ENCODE results near the gene ZBTB16.

Gene ZBTB16

DNA sequence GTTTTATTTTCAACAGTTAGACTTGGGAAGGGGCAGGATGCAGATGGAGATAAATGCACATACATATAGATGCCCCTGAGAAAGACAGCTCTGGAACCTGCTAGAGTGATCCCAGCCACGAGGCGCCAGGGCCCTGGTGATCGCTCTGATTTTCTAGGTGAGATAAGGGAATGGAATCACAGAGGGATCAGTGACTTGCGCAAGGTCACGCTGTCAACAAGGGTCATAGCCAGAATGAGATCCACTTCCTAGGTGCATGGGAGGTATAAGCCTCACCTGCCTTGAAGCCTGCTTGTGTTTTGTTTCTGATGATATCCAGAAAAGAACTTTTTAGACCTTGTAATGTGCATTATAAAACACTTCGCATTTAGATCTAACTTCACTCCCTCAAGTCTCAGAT lies 47.5 kb downstream of the ZBTB16 start:
- no peak for DNase-seq (ENCODE audit: low read depth, low spot score)

DNA sequence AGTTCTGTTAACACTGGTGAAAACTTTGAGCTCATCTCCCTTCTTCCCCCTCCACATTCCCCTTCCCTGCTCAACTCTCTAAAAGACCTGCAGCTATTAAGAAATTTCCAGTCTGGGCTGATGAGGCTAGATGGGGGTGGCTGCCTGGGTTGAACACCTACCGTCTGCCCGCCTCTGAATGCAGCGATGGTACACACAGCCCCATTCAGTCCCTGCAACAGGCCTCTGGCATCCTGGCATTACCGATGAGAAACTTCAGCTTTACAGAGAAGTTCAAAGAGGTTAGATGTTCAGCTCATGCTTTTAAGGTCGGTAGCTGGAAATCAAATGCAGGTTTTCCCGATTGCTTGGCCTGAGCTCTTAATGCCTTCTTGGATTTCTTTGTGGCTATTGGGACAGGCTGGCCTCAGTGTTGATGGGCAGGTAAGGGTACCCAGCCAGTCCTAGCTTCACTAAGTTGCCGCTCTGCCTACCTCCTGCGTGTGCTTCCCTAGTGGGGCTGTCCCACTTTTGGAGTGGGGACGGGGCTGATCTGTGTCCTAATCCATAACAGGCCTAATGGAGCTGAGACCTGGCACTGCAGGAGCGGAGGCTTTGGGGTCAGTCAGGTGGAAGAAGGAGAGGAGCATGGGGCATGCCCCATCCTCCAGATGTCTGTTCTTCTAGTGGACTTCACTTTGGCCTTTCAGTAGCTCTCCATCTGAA lies 49.1 kb downstream of the ZBTB16 start:
- DNase-seq (ENCODE audit: low read depth, low spot score) = no peak

DNA sequence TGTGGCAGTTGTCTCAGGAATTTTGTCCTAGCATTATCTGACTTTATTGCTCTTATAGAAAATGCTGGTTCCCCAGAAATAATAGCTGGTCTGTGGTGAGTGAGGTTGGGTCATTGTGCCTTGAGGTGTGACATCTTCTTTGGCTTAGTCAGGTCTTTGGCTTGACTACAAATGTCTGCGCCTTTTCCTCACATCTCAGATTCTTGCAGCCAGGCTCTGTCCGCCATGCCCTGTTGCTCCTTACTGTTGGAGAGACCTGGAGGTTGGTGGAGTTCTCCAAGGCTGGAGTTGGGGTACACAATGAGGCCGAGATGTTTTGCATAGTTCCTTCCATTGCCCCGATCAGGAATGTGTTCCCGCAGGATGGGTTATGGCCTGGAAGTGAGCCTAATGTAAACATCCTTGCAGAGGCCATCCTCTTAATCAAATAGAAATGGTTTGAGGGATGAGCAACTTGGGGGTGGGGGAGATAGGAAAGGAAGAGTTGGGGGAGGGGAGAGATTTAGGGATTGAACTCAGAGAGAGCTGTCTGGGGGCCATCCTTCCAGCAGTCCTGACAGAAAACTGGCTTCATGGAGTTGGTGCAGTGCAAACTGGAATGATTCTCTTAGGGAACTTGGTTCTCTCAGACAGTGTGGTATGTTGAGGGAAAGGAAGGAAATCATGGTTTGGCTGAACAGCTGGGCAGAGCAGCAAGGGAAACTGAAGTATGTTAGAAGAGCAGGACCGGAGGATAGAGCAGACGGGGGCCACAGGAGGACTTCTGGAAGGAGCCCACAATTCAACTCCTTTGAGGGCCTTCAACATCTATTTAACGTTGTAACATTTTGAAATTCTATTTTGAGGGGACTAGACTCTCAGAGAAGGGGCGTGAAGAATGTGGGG lies 49.9 kb downstream of the ZBTB16 start:
- no peak for DNase-seq (ENCODE audit: low read depth, low spot score)

DNA sequence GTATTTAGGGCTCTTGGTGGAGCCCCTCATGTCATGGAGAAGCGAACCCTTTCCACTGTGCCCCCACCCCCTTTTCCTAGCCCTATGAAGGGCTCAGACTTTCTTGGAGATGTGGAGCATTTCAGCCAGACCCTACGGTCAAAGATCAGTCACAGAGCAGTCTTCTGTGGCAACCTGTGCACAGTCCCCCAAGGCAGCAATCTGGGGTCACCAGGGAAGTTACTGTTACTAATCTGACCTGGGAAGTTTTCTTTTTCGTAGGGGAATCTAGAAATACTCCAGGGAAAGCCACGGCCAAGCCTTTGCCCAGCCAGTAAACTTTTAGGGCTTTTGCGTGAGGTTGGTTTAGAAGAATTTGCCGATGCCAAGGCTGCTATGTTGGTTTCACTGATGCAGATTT lies 50.6 kb downstream of the ZBTB16 start:
- no peak for DNase-seq (ENCODE audit: low read depth, low spot score)

DNA sequence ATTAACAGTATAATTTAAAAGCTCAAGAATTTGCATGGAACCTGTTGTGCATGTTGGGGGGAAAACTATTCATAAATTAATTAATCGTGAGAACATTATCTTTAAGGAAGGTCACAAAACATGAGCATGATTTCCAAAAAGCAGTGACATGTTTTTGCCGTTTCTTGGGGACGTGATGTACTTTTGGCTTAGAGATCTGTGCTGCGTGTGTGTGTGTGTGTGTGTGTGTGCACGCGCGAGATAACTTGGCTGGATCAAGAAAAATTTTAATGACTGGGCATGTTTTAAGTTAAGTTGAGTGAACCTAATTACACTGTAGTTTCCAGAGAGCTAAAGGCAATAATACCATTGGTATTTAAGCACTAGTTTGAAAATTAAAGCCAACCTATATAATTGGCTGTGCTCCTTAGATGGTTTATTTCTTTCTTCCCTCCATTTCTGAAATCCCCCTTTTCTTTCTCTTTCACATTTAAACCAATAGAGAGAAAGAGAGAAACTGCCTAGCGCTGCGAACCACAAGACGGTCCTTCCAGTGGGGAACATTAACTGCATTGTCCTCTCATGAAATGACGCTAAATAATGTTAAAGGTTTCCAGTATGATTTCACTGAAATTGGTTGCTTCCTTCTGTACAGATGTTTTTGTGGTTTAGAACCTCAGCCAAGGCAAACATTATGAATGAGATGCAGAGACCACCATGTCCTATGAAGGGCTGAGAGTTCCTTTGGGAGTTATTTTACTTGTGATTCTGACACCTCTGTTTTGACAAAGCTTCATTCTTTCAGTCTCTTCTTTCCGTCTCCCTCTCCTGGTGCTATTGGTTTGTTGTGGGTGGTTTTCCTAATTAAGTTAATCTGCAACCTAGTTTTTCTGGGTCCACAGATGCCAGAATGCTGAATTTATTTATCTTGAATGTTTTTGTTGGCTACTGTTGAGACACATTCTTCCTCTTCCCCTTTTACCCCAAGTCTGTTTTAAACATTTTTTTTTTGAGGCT lies 51.7 kb downstream of the ZBTB16 start:
- no peak for DNase-seq (ENCODE audit: low read depth, low spot score)

DNA sequence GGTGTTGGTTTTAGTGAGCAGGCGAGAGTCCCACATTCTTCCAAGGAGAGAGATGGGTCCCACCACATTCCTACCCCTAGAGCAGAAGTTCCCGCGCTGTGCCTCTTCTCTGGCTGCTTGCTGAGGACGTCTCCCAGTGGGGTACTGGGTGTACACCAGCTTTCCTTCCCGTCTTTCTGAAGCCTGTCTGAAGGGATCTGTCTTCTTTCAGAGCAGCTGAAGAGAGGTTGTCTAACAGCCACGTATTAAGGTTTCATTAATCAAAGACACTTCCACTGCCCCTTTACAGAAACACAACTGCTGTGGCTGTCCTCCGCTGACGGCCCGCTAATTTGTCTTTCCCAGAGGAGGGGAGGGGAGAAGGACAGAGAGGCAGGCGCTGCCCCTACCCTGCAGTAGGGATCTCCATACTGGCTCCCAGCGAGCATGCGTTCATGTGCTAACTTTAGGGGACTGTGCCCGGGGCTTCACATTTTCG lies 56.0 kb downstream of the ZBTB16 start:
- DNase-seq (ENCODE audit: low read depth, low spot score) = no peak

DNA sequence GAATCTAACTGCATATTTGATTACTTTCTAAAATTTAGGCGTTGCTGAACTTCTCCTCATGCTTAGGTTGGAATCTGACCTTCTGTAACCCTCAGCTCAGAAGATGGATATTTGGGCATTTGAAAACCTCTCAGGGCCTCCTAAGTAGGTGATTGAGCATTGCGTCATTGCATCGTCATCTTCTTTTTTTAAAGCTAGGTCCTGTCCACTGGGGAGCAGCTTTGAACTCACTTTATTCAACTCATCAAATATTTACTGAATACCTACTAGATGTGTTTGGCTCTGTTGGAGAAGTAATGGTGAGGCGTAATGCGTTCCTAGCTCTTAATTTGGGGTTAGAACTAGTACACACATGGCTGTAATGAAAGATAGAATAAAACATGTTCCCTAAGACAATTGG lies 56.8 kb downstream of the ZBTB16 start:
- DNase-seq (ENCODE audit: low read depth, low spot score) = no peak

DNA sequence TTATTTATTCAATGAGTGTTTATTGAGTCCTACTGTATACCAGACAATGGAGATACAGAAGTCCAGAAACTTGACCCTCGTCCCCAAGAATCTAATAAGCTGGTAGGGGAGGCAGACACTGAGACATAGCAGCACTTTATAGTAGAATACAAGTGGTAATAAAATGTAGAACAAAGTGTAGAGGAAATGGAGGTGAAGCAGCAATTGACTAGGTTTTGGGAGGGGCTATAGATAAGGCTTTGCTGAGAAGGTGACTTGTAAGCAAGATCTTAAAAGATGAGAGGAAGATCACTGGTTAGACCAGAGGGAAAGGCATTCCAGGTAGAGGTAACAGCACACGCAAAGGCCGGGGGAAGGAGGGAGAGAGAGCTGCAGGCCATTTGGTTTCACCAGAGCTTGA lies 57.3 kb downstream of the ZBTB16 start:
- DNase-seq (ENCODE audit: low read depth, low spot score) = no peak

DNA sequence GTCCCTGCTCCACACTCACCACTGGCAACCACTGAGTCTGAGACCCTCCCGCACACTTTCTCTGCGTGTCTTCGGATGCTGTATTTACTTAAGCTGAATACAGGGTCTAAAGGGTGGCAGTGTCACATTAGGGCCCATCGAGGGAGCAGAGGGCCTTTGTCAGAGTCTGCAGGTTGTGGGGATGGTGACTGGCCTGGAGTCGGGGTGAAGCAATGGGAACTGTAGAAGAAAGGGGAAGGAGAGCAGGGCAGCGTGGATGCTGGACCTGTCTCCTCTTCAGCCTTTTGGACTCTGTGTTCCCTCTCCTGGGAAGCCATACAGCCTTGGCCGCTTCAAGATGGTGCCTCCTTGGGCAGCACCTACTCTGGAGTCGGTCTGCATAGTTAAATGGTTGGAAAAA lies 61.1 kb downstream of the ZBTB16 start:
- DNase-seq (ENCODE audit: low read depth, low spot score) = no peak

DNA sequence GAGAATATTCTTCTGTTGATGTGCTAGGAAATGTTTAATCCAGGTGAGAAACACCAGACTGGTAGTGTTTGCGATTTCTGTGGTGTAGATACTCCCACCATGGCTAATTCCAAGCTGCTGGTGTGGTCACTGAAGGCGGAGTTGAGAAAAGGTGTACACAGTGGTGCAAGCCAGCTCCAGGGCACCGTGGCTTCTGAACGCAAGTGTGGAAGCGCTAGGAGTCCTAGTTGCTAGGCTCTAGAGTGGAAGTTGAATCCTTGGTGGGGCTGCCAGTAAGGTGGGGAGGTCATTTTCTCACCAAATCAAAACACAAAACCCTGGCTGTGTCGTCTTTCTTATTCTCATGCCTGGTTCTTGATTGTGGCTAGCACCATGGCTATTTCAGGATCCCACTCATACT lies 61.6 kb downstream of the ZBTB16 start:
- no peak for DNase-seq (ENCODE audit: low read depth, low spot score)

DNA sequence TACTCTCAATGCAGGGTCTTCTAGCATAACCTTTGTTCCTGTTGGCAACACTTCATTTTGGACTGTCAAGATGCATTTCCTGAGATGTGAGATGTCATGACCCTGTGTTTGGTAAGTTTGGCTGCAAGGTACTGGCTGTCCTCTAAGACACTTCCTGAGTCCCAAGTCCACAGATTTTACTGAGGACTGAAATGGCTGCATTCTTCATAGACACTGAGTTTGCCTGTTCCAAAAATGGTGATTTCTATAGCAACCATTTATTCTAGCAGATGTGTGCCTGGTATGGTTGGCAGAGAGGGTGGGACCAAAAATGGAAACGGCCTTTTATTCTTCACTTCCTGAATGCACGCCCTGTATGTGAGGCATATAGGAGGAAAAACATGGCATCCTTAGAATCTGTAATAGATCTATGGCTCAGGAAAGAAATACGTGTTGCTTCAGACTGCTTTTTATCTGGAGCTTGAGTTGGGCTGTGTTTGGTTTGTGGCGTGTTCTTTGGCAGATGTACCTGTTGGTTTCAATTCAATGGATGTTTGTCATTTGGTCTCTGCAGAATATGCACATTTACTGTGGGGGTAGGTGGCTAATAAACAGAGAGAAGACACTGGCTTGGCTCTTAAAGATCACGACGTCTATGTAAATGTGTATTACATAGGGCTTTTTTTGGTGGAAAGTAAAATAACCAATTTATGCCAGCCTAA lies 62.4 kb downstream of the ZBTB16 start:
- DNase-seq (ENCODE audit: low read depth, low spot score) = no peak

DNA sequence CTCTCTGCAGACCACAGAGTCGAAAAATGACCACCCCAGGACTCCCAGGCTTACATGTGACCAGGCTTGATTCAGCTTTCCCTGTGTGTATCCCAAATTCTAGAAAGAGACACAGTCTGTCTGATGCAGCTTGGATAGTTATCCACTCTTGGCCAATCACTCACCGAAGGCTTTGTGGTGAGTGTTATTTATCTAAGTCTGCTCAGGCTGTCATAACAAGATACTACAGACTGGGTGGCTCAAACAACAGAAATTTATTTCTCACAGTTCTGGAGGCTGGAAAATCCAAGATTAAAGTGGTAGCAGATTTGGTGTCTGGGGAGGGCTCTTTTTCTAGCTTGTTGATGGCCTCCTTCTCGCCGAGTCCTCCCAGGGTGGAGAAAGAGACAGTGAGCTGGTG lies 63.2 kb downstream of the ZBTB16 start:
- no peak for DNase-seq (ENCODE audit: low read depth, low spot score)

DNA sequence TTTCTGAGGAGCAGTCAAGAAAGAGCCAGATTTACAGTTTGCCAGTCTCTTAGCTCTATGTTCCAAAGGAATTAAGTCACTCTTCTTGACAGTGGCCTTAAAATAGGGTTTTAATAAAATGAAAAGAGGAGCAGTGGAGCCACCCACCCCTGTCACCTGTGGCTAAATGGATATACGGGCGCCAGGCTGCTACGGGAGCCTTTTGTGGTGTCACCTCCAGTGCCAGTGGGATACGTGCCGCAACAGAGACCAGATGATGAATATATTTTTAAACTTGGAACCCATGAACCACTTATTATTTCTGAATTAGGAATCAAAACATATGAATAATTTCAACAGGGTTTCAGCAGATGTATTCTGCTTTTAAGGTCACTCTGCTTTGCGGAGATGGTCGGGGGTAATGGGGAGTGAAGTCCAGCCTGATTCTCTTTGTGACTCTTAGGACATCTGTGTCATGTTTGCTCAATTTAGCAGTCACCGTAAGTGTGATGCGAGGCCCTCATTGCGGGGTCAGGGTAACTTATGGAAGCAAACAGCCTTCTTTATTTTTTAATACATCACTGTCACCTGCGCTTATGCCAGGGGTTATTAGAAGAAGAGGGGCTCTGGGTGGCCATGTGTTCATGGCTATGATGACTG lies 64.3 kb downstream of the ZBTB16 start:
- no peak for DNase-seq (ENCODE audit: low read depth, low spot score)

DNA sequence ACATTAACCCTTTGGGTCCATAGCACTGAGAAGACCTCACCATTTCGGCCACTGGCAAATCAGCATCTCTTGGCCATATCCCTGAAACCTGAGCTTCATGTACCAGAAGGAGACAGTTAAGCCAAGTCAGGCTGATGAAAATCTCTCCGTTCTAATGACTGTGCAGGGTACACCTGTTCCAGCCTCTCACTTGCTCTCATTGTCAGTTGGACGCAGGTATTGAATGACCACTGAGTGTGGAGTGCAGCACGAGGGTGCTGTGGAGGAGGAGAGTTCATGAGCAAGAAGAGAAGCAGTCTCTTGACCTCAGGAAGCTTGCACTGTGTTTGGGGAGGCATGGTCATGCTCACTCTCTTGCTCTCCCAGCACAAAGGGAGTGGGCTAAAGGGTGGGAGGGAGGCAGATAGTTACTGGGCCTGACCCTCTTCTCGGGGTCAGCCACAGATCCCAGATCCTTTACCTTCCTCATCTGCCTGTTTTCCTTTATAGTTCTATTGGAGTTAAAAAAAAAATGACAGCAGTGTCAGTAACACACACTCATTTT lies 65.2 kb downstream of the ZBTB16 start:
- no peak for DNase-seq (ENCODE audit: low read depth, low spot score)

DNA sequence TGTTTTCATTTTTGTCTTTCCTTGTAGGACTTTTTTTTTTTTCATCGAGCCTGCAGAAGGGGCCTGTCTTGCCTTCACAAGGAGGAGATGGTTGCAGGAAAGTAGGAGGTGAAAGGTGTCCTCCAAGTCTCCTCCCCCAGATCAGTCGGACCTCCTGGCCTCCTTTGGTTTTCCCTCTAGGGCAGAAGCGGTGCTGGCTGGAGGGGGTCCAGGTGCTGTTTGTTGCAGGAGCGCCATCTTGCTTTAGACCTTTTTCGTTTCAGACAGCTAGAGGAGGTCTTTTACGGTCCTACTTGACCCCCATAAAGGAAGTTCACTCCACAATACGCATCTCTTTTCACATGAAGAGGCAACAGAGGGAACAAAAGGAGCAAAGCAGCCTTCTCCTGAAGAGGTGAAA lies 66.0 kb downstream of the ZBTB16 start:
- DNase-seq (ENCODE audit: low read depth, low spot score) = no peak

DNA sequence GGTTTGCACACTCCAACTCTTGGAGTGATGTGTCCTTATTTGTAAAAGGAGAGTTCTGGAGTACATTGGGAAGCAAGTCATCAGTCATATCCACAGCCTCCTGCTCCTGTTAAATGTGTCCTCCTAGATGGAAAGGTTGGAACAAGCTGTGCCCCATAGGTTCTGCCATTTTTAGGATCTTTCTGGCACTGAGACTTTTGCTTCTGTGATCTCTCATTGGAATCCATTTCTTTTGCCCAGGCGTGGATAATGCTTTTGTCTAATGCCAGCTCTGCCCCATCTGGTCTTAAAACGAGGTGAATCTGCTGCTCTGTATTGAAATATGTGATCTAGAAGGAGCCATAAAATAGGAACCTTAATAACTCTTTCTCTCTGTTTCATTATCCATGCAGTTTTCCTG lies 66.4 kb downstream of the ZBTB16 start:
- no peak for DNase-seq (ENCODE audit: low read depth, low spot score)

DNA sequence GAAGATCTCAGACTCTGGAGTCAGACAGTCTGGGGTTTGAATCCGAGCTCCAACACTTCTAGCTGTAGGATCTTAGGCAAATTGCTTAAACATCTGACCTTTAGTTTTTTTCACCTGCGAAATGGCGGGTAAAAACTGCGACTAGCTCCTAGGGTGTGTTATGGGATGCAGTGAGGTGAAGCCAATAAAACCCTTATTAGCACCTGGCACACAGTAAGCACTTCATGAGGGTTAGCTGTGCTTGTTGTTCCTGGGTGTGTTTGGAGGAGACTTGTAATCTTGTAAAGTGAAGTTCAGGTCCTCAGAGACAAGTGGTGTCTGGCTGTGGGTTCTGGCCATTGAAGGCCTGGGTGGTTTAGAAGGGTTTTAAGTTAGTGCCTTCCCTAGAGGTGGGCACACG lies 68.9 kb downstream of the ZBTB16 start:
- no peak for DNase-seq (ENCODE audit: low read depth, low spot score)

DNA sequence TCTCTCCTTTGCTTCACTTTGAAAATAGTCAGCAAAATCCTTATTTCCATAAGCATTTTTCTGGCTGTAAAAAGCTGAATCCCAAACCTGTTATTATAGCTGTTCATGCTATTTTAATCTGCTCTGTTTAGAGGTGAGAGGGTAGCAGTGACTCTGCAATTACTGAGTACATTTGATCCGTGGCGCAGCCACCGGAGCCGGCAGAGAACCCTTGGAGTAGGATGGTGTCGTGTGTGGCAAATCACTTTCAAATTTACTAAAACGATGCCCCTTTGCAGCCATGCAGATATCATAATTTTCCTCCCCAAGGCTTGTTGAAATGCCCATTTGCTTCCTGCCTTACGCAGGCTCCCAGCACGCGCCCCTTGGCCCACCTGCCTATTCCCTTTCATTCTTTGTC lies 69.6 kb downstream of the ZBTB16 start:
- DNase-seq (ENCODE audit: low read depth, low spot score) = no peak

DNA sequence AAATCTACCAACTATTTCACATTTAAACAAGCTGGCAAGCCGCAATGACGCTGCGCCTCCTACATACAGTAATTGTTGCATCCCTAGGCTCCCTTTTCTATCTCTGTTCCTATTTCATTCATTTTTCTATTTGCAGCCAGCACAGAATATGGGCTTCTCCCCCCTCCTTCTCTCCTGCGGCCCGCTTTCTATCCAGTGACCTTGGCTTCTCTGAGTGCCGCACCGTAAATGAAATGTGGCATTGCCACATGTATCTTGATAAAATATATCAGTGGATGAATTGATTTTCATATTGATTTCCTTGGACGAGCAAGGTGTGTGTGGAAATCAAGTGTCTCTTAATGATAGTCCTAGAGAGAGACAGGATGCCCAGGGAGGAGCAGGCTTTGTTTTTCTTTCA lies 70.2 kb downstream of the ZBTB16 start:
- DNase-seq (ENCODE audit: low read depth, low spot score) = no peak

DNA sequence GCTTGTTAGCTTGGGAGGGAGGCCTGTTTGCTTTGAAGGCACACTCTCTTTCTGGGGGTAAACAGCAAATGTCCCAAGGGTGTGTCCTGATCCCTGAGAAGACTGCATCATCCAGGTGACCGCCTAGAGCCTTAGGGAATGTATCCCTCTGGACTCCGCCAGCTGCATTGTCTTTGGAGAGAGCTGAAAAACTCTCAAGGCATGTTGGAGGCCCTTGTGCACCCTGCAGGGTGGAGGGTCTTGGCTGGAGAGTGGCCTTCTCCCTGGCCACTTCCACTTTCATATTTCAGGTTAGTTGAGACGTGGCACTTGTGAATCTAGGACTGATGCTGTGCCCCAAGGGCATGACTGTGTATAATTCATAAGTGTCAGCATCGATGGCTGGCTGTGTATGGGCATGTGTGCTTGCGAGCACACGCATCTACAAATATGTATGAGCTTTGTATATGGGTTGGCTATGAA lies 70.6 kb downstream of the ZBTB16 start:
- DNase-seq (ENCODE audit: low read depth, low spot score) = no peak

All from activated naive CD8-positive, alpha-beta T cell treated with anti-CD3 and anti-CD28 coated beads, Interleukin-2, amount 50 U/mL, for 16 hours (primary cell).